GM23338 (cell line): ENCODE measurements around the gene ZNF691. TPM values are rescaled to one million over a fixed set of nuclear protein-coding genes. Genes with fewer than 3 reads are reported as not detected.

Experiments used
- ATAC-seq: fragments of 200-7000 bp; cut with Tn5 transposase; 3 replicates; pipeline ENCODE4 v1.9.1; 2020
- DNase-seq: peaks from one replicate; pipeline ENCODE4 v3.0.0-alpha.2; 2015; ENCODE audit warnings: low spot score
- H2AFZ ChIP-seq: fragments of 200-600 bp; sonication (generic); 2 replicates; pipeline ENCODE4 v1.8.0; 2016; ENCODE audit warnings: antibody characterized with exemption, mild to moderate bottlenecking, moderate library complexity
- H3F3A ChIP-seq: fragments of 200-600 bp; sonication (generic); replicated peaks from 2 replicates; pipeline ENCODE4 v1.8.0; 2017; ENCODE audit warnings: antibody characterized with exemption, mixed run types, low read depth
- H3K27ac ChIP-seq: fragments of 200-600 bp; sonication (generic); 2 replicates; pipeline ENCODE4 v1.6.1; 2016; ENCODE audit warnings: low read depth
- H3K27me3 ChIP-seq: fragments of 200-600 bp; sonication (generic); 2 replicates; pipeline ENCODE4 v1.8.0; 2016; ENCODE audit warnings: mild to moderate bottlenecking, mixed run types, moderate library complexity; ENCODE audit not compliant: insufficient read depth
- H3K36me3 ChIP-seq: fragments of 200-600 bp; sonication (generic); 2 replicates; pipeline ENCODE4 v1.8.0; 2016; ENCODE audit warnings: mild to moderate bottlenecking; ENCODE audit not compliant: insufficient read depth
- H3K4me1 ChIP-seq: fragments of 200-600 bp; sonication (generic); 2 replicates; pipeline ENCODE4 v1.8.0; 2016; ENCODE audit warnings: mild to moderate bottlenecking, moderate library complexity; ENCODE audit not compliant: insufficient read depth
- H3K4me2 ChIP-seq: fragments of 200-600 bp; sonication (generic); 2 replicates; pipeline ENCODE4 v1.7.1; 2017; ENCODE audit warnings: mixed run types
- H3K4me3 ChIP-seq: fragments of 200-600 bp; sonication (generic); 2 replicates; pipeline ENCODE4 v1.6.1; 2016; ENCODE audit warnings: mixed run types
- H3K79me2 ChIP-seq: fragments of 200-600 bp; sonication (generic); replicated peaks from 2 replicates; pipeline ENCODE4 v1.8.0; 2017; ENCODE audit warnings: mild to moderate bottlenecking; ENCODE audit not compliant: insufficient read depth
- H3K9me2 ChIP-seq: fragments of 200-600 bp; sonication (generic); 2 replicates; pipeline ENCODE4 v1.8.0; 2017; ENCODE audit not compliant: insufficient read depth
- H4K20me1 ChIP-seq: fragments of 200-600 bp; sonication (generic); replicated peaks from 2 replicates; pipeline ENCODE4 v1.8.0; 2017; ENCODE audit warnings: mild to moderate bottlenecking; ENCODE audit not compliant: insufficient read depth
- H3K27ac Mint-ChIP-seq: 2 replicates; pipeline ENCODE4 v1.8.0; 2020; ENCODE audit warnings: inconsistent platforms, mild to moderate bottlenecking, moderate library complexity, mixed read lengths
- H3K27me3 Mint-ChIP-seq: 3 replicates; pipeline ENCODE4 v1.8.0; 2022; ENCODE audit warnings: low read depth, mild to moderate bottlenecking, moderate library complexity, mixed read lengths, inconsistent platforms; ENCODE audit not compliant: insufficient read depth, poor library complexity
- H3K36me3 Mint-ChIP-seq: 3 replicates; pipeline ENCODE4 v1.8.0; 2021; ENCODE audit warnings: low read depth, mild to moderate bottlenecking, inconsistent platforms, moderate library complexity, mixed read lengths
- H3K4me1 Mint-ChIP-seq: 3 replicates; pipeline ENCODE4 v1.8.0; 2020; ENCODE audit warnings: mild to moderate bottlenecking, inconsistent platforms, mixed read lengths
- H3K4me3 Mint-ChIP-seq: 3 replicates; pipeline ENCODE4 v1.8.0; 2021; ENCODE audit warnings: moderate library complexity, mild to moderate bottlenecking, inconsistent platforms, mixed read lengths
- H3K9me3 Mint-ChIP-seq: 3 replicates; pipeline ENCODE4 v1.8.0; 2020; ENCODE audit warnings: moderate library complexity, mild to moderate bottlenecking, inconsistent platforms, mixed read lengths
- CTCF ChIP-seq, 2 experiments: fragments of 200-600 bp in 1 of 2; sonication (generic) in 1 of 2; conservative IDR thresholded peaks; 2 replicates each; pipeline versions ENCODE4 v1.5.1 to v1.6.1; 2016 to 2017; ENCODE audit warnings: antibody characterized with exemption in 2 of 2, low read depth in 2 of 2, mild to moderate bottlenecking in 2 of 2, moderate library complexity in 1 of 2
- EZH2 ChIP-seq: fragments of 200-600 bp; sonication (generic); IDR thresholded peaks from one replicate; pipeline ENCODE4 v1.8.0; 2017; ENCODE audit warnings: antibody characterized with exemption, mild to moderate bottlenecking, low read depth; ENCODE audit not compliant: unreplicated experiment
- EZH2phosphoT487 ChIP-seq: fragments of 200-600 bp; sonication (generic); IDR thresholded peaks from one replicate; pipeline ENCODE4 v1.8.1; 2018; ENCODE audit warnings: antibody characterized with exemption; ENCODE audit not compliant: unreplicated experiment
- NANOG ChIP-seq: IDR thresholded peaks from 2 replicates; pipeline ENCODE4 v1.6.1; 2016; ENCODE audit warnings: antibody characterized with exemption, borderline replicate concordance
- POLR2AphosphoS5 ChIP-seq: IDR thresholded peaks from 2 replicates; pipeline ENCODE4 v1.6.1; 2016; ENCODE audit warnings: antibody characterized with exemption, low read depth
- ZNF114 ChIP-seq: fragments of 250-450 bp; sonication (Bioruptor Pico); IDR thresholded peaks from 2 replicates; pipeline ENCODE4 v1.5.0; 2020; ENCODE audit warnings: mild to moderate bottlenecking, moderate library complexity
- polyA plus RNA-seq: library from polyadenylated mRNA; unstranded; fragments of >200 nt; fragmentation: Nextera tagmentation; extraction: Ambion mirVana; gene quantifications from 2 replicates; pipeline ENCODE4 v1.2.1, GENCODE V29; 2016
- total RNA-seq: library from RNA; depleted of rRNA; stranded (reverse); fragments of >200 nt; shearing (Covaris generic); gene quantifications from 2 replicates; pipeline ENCODE4 v1.2.3, GENCODE V29; 2014
- TF ChIP-seq, protein P1 (sequence below): IDR thresholded peaks from one replicate; pipeline ENCODE4 v1.6.1; 2018; ENCODE audit warnings: antibody characterized with exemption; ENCODE audit not compliant: unreplicated experiment

Gene ZNF691
- total and polyA plus RNA-seq, 2 experiments from 2014 or later = 21.3 to 27.7 TPM

DNA sequence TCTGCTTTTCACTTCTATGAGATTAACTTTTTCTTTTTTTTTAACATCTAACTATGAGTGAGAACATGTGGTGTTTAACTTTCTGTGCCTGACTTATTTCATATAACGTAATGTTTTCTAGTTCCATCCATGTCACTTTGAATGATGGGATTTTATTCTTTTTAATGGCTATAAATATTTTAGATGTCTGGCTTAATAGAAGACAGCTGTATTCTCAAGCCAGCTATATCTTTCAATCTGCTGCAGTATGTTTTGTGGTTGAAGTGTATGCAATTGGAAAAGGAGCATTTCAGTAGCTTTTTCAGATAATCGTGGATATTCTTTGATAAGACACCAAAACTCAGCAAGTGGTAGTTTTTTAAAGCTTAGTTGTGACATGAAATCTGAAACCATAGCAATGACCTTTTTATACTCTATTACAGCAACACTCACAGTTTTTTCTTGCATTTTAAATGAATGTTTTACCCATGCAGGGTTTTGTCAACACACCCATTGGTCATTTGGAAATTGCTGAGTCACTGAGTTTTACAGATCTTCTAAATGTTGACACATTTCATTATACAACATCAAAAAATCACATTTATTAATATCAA is 23.5 kb upstream of the ZNF691 start:
- Histone ChIP-seq H3K79me2 (no peaks in the 10 kb centered on the region), H3K4me2 (no peak overlapping the region), H3K4me3 (no peak overlapping the region), H3F3A (0 out of 2 replicates have a peak, but pooled peaks cover 1% of the 10 kb centered on the region), H3K9me2 (no peaks in the 10 kb centered on the region), H3K27ac (no peak overlapping the region), H3K27me3 (no peaks in the 10 kb centered on the region), H3K4me1 (peaks cover 25% of the 10 kb centered on the region), H2AFZ (no peak overlapping the region), H4K20me1 (no peaks in the 10 kb centered on the region), H3K36me3 (no peaks in the 10 kb centered on the region)
- Mint-ChIP-seq H3K36me3 (no peaks in the 10 kb centered on the region), H3K27ac (peak overlapping the region; percentile 90), H3K4me1 (peaks cover 17% of the 10 kb centered on the region), H3K9me3 (no peaks in the 10 kb centered on the region), H3K4me3 (no peak overlapping the region), H3K27me3 (peaks cover 2% of the 10 kb centered on the region)
- TF ChIP-seq, protein P1, sequence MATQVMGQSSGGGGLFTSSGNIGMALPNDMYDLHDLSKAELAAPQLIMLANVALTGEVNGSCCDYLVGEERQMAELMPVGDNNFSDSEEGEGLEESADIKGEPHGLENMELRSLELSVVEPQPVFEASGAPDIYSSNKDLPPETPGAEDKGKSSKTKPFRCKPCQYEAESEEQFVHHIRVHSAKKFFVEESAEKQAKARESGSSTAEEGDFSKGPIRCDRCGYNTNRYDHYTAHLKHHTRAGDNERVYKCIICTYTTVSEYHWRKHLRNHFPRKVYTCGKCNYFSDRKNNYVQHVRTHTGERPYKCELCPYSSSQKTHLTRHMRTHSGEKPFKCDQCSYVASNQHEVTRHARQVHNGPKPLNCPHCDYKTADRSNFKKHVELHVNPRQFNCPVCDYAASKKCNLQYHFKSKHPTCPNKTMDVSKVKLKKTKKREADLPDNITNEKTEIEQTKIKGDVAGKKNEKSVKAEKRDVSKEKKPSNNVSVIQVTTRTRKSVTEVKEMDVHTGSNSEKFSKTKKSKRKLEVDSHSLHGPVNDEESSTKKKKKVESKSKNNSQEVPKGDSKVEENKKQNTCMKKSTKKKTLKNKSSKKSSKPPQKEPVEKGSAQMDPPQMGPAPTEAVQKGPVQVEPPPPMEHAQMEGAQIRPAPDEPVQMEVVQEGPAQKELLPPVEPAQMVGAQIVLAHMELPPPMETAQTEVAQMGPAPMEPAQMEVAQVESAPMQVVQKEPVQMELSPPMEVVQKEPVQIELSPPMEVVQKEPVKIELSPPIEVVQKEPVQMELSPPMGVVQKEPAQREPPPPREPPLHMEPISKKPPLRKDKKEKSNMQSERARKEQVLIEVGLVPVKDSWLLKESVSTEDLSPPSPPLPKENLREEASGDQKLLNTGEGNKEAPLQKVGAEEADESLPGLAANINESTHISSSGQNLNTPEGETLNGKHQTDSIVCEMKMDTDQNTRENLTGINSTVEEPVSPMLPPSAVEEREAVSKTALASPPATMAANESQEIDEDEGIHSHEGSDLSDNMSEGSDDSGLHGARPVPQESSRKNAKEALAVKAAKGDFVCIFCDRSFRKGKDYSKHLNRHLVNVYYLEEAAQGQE = no peak
- TF ChIP-seq CTCF (conservative IDR thresholded peaks at IDR 0.05; ENCODE audit: low read depth in 2 of 2) (no peak), ZNF114 (CRISPR knock-in tag) (no peak)
- DNase-seq (no peak), ATAC-seq (no peak)

DNA sequence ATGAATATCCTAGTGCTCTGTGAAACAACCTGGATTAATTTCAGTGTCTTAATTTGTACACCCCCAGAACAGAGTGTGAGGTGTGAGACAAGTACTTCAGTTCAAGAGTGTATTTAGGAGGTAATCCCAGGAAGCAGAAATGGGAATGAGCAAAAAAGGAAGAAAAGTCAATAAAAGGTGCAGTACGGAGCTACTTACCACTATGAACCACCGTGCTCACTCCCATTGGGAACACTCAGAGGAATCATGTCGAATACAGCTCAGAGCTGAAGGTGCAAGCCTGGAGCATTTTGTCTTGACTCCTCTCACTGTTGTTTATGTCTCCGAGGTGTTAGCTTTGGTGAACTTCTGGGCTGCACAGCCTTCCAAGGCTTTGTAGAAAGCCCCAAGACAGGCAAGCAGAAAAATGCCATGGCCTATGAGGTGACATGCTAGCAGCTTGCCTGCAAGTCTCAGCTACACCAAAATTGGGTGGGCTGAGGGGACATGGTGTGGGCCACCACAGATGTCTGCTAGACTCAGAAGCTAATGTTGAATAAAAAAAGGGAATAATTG is 21.9 kb upstream of the ZNF691 start:
- no peaks in the 10 kb centered on the region for H4K20me1 ChIP-seq
- Mint-ChIP-seq H3K36me3 (no peaks in the 10 kb centered on the region), H3K4me1 (peaks cover 17% of the 10 kb centered on the region), H3K27ac (no peak overlapping the region), H3K4me3 (no peak overlapping the region), H3K9me3 (no peaks in the 10 kb centered on the region), H3K27me3 (peaks cover 3% of the 10 kb centered on the region)
- no peak overlapping the region for H3K4me3 ChIP-seq
- H3K9me2 ChIP-seq = no peaks in the 10 kb centered on the region
- H3K27me3 ChIP-seq = no peaks in the 10 kb centered on the region
- DNase-seq = no peak
- H2AFZ ChIP-seq = no peak overlapping the region
- no peak overlapping the region for H3K4me2 ChIP-seq
- H3K36me3 ChIP-seq = no peaks in the 10 kb centered on the region
- TF ChIP-seq EZH2 (no peak), CTCF (conservative IDR thresholded peaks at IDR 0.05; ENCODE audit: low read depth in 2 of 2) (no peak), EZH2phosphoT487 (no peak), NANOG (no peak), POLR2AphosphoS5 (no peak)
- H3K27ac ChIP-seq = no peak overlapping the region
- ATAC-seq = peak; percentile 28
- H3F3A ChIP-seq = no peaks in the 10 kb centered on the region
- H3K79me2 ChIP-seq = no peaks in the 10 kb centered on the region
- peaks cover 25% of the 10 kb centered on the region; the same call in 1 of the 2 replicates for H3K4me1 ChIP-seq
